Epidermal melanocyte (primary cell): ENCODE results near the gene RNMT.
"Not testable (repeated sequence)": the region's sequence is repeated elsewhere in the genome, so short reads cannot be mapped to it uniquely, and the experiment has no call there.

ENCODE experiments used
- DNase-seq: peaks from one replicate; pipeline ENCODE4 v3.0.0; 2011; ENCODE audit warnings: low spot score; ENCODE audit not compliant: insufficient read length

RNMT gene

GRCh38 chr18:13726232-13726971, at the start of gene RNMT, which contains the start of gene FAM210A:
RNMT (plus strand) TSS chr18:13726673; CDS start chr18:13731518, 4,845 bp downstream.
FAM210A (minus strand) TSS chr18:13726558; CDS start chr18:13682077, 44,481 bp downstream.
- peak; percentile 75 for DNase-seq

- DNase-seq: not testable (repeated sequence)
Measured at GRCh38 chr18:13677350-13677749, 49.1 kb upstream of the RNMT start.

GRCh38 chr18:13680612-13681011, 45.9 kb upstream of the RNMT start:
- DNase-seq: no peak

GRCh38 chr18:13681701-13682100, 44.8 kb upstream of the RNMT start:
- DNase-seq: no peak

- DNase-seq: no peak
Measured at GRCh38 chr18:13684546-13684945, 41.9 kb upstream of the RNMT start.

GRCh38 chr18:13688191-13689136, 38.0 kb upstream of the RNMT start:
- DNase-seq: no peak

GRCh38 chr18:13690060-13690459, 36.4 kb upstream of the RNMT start:
- DNase-seq: not testable (repeated sequence)

- not testable (repeated sequence) for DNase-seq
Measured at GRCh38 chr18:13695337-13695736, 31.1 kb upstream of the RNMT start.

- no peak for DNase-seq
Measured at GRCh38 chr18:13696961-13697360, 29.5 kb upstream of the RNMT start.

GRCh38 chr18:13700153-13700552, 26.3 kb upstream of the RNMT start:
- no peak for DNase-seq

GRCh38 chr18:13703899-13704298, 22.6 kb upstream of the RNMT start:
- no peak for DNase-seq

- DNase-seq: no peak
Measured at GRCh38 chr18:13710414-13710831, 16.1 kb upstream of the RNMT start.

- DNase-seq: no peak
Measured at GRCh38 chr18:13712400-13713131, 13.9 kb upstream of the RNMT start.

GRCh38 chr18:13713455-13714055, 12.9 kb upstream of the RNMT start:
- no peak for DNase-seq

- DNase-seq: no peak
Measured at GRCh38 chr18:13715330-13715729, 11.1 kb upstream of the RNMT start.

GRCh38 chr18:13716916-13717315, 9.6 kb upstream of the RNMT start:
- no peak for DNase-seq

GRCh38 chr18:13720123-13720522, 6.3 kb upstream of the RNMT start:
- DNase-seq: no peak

- DNase-seq: no peak
Measured at GRCh38 chr18:13720847-13721246, 5.6 kb upstream of the RNMT start.

GRCh38 chr18:13725566-13726231, 774 bp upstream of the RNMT start:
- DNase-seq: no peak

GRCh38 chr18:13726972-13727331, 479 bp downstream of the RNMT start:
- DNase-seq: no peak

GRCh38 chr18:13730481-13730880, 4.0 kb downstream of the RNMT start:
- DNase-seq: no peak
